HepG2 (cell line): ENCODE measurements around the gene PCDHGA12. TPM values are rescaled to one million over a fixed set of nuclear protein-coding genes. Genes with fewer than 3 reads are reported as not detected.

Experiments used
- FIP1L1 ChIP-seq: fragments of 200-400 bp; formaldehyde crosslinking; IDR thresholded peaks from 2 replicates; pipeline ENCODE4 v1.6.1; 2018; ENCODE audit warnings: low read depth, mild to moderate bottlenecking, low read length, moderate library complexity, borderline replicate concordance; ENCODE audit not compliant: insufficient read depth
- GFI1 ChIP-seq: sonication (generic); formaldehyde crosslinking; IDR thresholded peaks from 2 replicates; pipeline ENCODE4 v1.5.0; 2020; ENCODE audit warnings: missing genetic modification reagents, mild to moderate bottlenecking, borderline replicate concordance
- GTF2F1 ChIP-seq: fragments of 150-350 bp; IDR thresholded peaks from 2 replicates; pipeline ENCODE4 v1.6.1; 2014; ENCODE audit warnings: low read length
- RFX5 ChIP-seq: IDR thresholded peaks from 2 replicates; pipeline ENCODE4 v1.6.1; 2011; ENCODE audit warnings: low read depth, low read length, improper control_type of control experiment
- ZBTB21 ChIP-seq: sonication (generic); formaldehyde crosslinking; IDR thresholded peaks from 2 replicates; pipeline ENCODE4 v1.4.0; 2020; ENCODE audit warnings: missing genetic modification reagents
- polyA plus RNA-seq, 8 experiments: library from polyadenylated mRNA; depleted of rRNA in 3 of 8; stranded (reverse) in 7 of 8; unstranded in 1 of 8; fragments of >200 nt; fragmentation: Illumina TruSeq in 4 of 8; extraction: Trizol in 4 of 8; gene quantifications; 2 replicates each; pipeline versions ENCODE4 v1.2.1 to v1.2.3, GENCODE V29; 2011 to 2016; ENCODE audit warnings: low read depth in 4 of 8, missing spikeins in 1 of 8, mixed read lengths in 1 of 8; ENCODE audit not compliant: insufficient read depth in 1 of 8
- total RNA-seq, 5 experiments: library from RNA; depleted of rRNA; stranded (reverse); fragments of >200 nt; fragmentation: Illumina TruSeq; extraction: Trizol; gene quantifications; 2 replicates each; pipeline ENCODE4 v1.2.3, GENCODE V29; 2016; ENCODE audit warnings: low read depth in 1 of 5
- TF ChIP-seq, protein P1 (sequence below): sonication (generic); formaldehyde crosslinking; IDR thresholded peaks from 2 replicates; pipeline ENCODE4 v1.8.1; 2022; ENCODE audit warnings: mild to moderate bottlenecking, missing genetic modification reagents

PCDHGA12 gene
- total and polyA plus RNA-seq, 2 of the 13 experiments (the other 11 are each of a cell fraction or from before 2014, with no cell fraction given), result 0.07 to 0.13 TPM

GRCh38 chr5:141479776-141480175, 49.5 kb downstream of the PCDHGA12 start (continued):
- TF ChIP-seq, protein P1, sequence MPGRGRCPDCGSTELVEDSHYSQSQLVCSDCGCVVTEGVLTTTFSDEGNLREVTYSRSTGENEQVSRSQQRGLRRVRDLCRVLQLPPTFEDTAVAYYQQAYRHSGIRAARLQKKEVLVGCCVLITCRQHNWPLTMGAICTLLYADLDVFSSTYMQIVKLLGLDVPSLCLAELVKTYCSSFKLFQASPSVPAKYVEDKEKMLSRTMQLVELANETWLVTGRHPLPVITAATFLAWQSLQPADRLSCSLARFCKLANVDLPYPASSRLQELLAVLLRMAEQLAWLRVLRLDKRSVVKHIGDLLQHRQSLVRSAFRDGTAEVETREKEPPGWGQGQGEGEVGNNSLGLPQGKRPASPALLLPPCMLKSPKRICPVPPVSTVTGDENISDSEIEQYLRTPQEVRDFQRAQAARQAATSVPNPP, result no peak
- TF ChIP-seq ZBTB21 (CRISPR knock-in tag), result no peak
- TF ChIP-seq FIP1L1, result no peak
- no peak for TF ChIP-seq GFI1 (CRISPR knock-in tag)
- no peak for TF ChIP-seq RFX5
- TF ChIP-seq GTF2F1, result no peak
- TF ChIP-seq, all 625 proteins: peak for 0

Other genes with a start within 250 kb of the PCDHGA12 start
Only the 30 nearest of the 35 such genes appear.
- 0.52 and 0.80 TPM in 2 replicates for gene PCDHB13, start 216.6 kb upstream of the PCDHGA12 start, total RNA-seq (2016; rRNA removed; fragmentation: Illumina TruSeq; extraction: Trizol)
- gene PCDHB13, start 216.6 kb upstream of the PCDHGA12 start, polyA plus RNA-seq (2011; rRNA removed), result 0.57 and 0.63 TPM in 2 replicates
- 0.32 and 0.40 TPM in 2 replicates for gene PCDHB14, start 207.2 kb upstream of the PCDHGA12 start, total RNA-seq (2016; rRNA removed; fragmentation: Illumina TruSeq; extraction: Trizol)
- 0.37 and 0.73 TPM in 2 replicates for gene PCDHB14, start 207.2 kb upstream of the PCDHGA12 start, polyA plus RNA-seq (2011; rRNA removed)
- gene PCDHB15, start 185.1 kb upstream of the PCDHGA12 start, total RNA-seq (2016; rRNA removed; fragmentation: Illumina TruSeq; extraction: Trizol), result 0.22 and 0.27 TPM in 2 replicates
- 0.26 and 0.48 TPM in 2 replicates for gene PCDHB15, start 185.1 kb upstream of the PCDHGA12 start, polyA plus RNA-seq (2011; rRNA removed)
- 0.13 TPM in 1 of 2 replicates, not detected in the other for gene SLC25A2, start 126.5 kb upstream of the PCDHGA12 start, total RNA-seq (2016; rRNA removed; fragmentation: Illumina TruSeq; extraction: Trizol)
- gene SLC25A2, start 126.5 kb upstream of the PCDHGA12 start, polyA plus RNA-seq (2011; rRNA removed), result not detected in 2 replicates
- gene TAF7, start 109.7 kb upstream of the PCDHGA12 start, total RNA-seq (2016; rRNA removed; fragmentation: Illumina TruSeq; extraction: Trizol), result 61.5 and 96.6 TPM in 2 replicates
- gene TAF7, start 109.7 kb upstream of the PCDHGA12 start, polyA plus RNA-seq (2011; rRNA removed), result 36.5 and 41.6 TPM in 2 replicates
- gene PCDHGA1, start 100.0 kb upstream of the PCDHGA12 start, total RNA-seq (2016; rRNA removed; fragmentation: Illumina TruSeq; extraction: Trizol), result 0.04 and 0.31 TPM in 2 replicates
- 0.40 TPM in 2 replicates for gene PCDHGA1, start 100.0 kb upstream of the PCDHGA12 start, polyA plus RNA-seq (2011; rRNA removed)
- 0.04 TPM in 1 of 2 replicates, not detected in the other for gene PCDHGA2, start 91.7 kb upstream of the PCDHGA12 start, total RNA-seq (2016; rRNA removed; fragmentation: Illumina TruSeq; extraction: Trizol)
- gene PCDHGA2, start 91.7 kb upstream of the PCDHGA12 start, polyA plus RNA-seq (2011; rRNA removed), result 0.09 and 0.11 TPM in 2 replicates
- gene PCDHGA3, start 86.7 kb upstream of the PCDHGA12 start, total RNA-seq (2016; rRNA removed; fragmentation: Illumina TruSeq; extraction: Trizol), result not detected in 2 replicates
- gene PCDHGA3, start 86.7 kb upstream of the PCDHGA12 start, polyA plus RNA-seq (2011; rRNA removed), result 0.03 and 0.05 TPM in 2 replicates
- 0.95 and 2.6 TPM in 2 replicates for gene PCDHGB1, start 80.4 kb upstream of the PCDHGA12 start, total RNA-seq (2016; rRNA removed; fragmentation: Illumina TruSeq; extraction: Trizol)
- gene PCDHGB1, start 80.4 kb upstream of the PCDHGA12 start, polyA plus RNA-seq (2011; rRNA removed), result 0.95 and 1.0 TPM in 2 replicates
- 0.15 and 0.58 TPM in 2 replicates for gene PCDHGA4, start 75.5 kb upstream of the PCDHGA12 start, total RNA-seq (2016; rRNA removed; fragmentation: Illumina TruSeq; extraction: Trizol)
- gene PCDHGA4, start 75.5 kb upstream of the PCDHGA12 start, polyA plus RNA-seq (2011; rRNA removed), result 0.39 and 0.49 TPM in 2 replicates
- 0.64 and 0.77 TPM in 2 replicates for gene PCDHGB2, start 70.5 kb upstream of the PCDHGA12 start, total RNA-seq (2016; rRNA removed; fragmentation: Illumina TruSeq; extraction: Trizol)
- 0.80 and 0.82 TPM in 2 replicates for gene PCDHGB2, start 70.5 kb upstream of the PCDHGA12 start, polyA plus RNA-seq (2011; rRNA removed)
- gene PCDHGA5, start 66.3 kb upstream of the PCDHGA12 start, total RNA-seq (2016; rRNA removed; fragmentation: Illumina TruSeq; extraction: Trizol), result 0.11 and 0.27 TPM in 2 replicates
- 0.32 and 0.40 TPM in 2 replicates for gene PCDHGA5, start 66.3 kb upstream of the PCDHGA12 start, polyA plus RNA-seq (2011; rRNA removed)
- gene PCDHGB3, start 60.3 kb upstream of the PCDHGA12 start, total RNA-seq (2016; rRNA removed; fragmentation: Illumina TruSeq; extraction: Trizol), result 0.13 and 0.40 TPM in 2 replicates
- 0.44 and 0.67 TPM in 2 replicates for gene PCDHGB3, start 60.3 kb upstream of the PCDHGA12 start, polyA plus RNA-seq (2011; rRNA removed)
- gene PCDHGA6, start 56.6 kb upstream of the PCDHGA12 start, total RNA-seq (2016; rRNA removed; fragmentation: Illumina TruSeq; extraction: Trizol), result 0.13 and 0.33 TPM in 2 replicates
- 0.51 and 0.54 TPM in 2 replicates for gene PCDHGA6, start 56.6 kb upstream of the PCDHGA12 start, polyA plus RNA-seq (2011; rRNA removed)
- 0.17 and 0.31 TPM in 2 replicates for gene PCDHGA7, start 47.8 kb upstream of the PCDHGA12 start, total RNA-seq (2016; rRNA removed; fragmentation: Illumina TruSeq; extraction: Trizol)
- gene PCDHGA7, start 47.8 kb upstream of the PCDHGA12 start, polyA plus RNA-seq (2011; rRNA removed), result 0.11 and 0.13 TPM in 2 replicates
- gene PCDHGB4, start 42.8 kb upstream of the PCDHGA12 start, total RNA-seq (2016; rRNA removed; fragmentation: Illumina TruSeq; extraction: Trizol), result 1.7 and 3.3 TPM in 2 replicates
- gene PCDHGB4, start 42.8 kb upstream of the PCDHGA12 start, polyA plus RNA-seq (2011; rRNA removed), result 1.7 and 2.1 TPM in 2 replicates
- gene PCDHGA8, start 37.9 kb upstream of the PCDHGA12 start, total RNA-seq (2016; rRNA removed; fragmentation: Illumina TruSeq; extraction: Trizol), result 0.08 and 0.29 TPM in 2 replicates
- 0.04 and 0.05 TPM in 2 replicates for gene PCDHGA8, start 37.9 kb upstream of the PCDHGA12 start, polyA plus RNA-seq (2011; rRNA removed)
- gene PCDHGB5, start 32.6 kb upstream of the PCDHGA12 start, total RNA-seq (2016; rRNA removed; fragmentation: Illumina TruSeq; extraction: Trizol), result 0.44 TPM in 1 of 2 replicates, not detected in the other
- 0.08 and 0.13 TPM in 2 replicates for gene PCDHGB5, start 32.6 kb upstream of the PCDHGA12 start, polyA plus RNA-seq (2011; rRNA removed)
- 0.38 TPM in 1 of 2 replicates, not detected in the other for gene PCDHGA9, start 27.7 kb upstream of the PCDHGA12 start, total RNA-seq (2016; rRNA removed; fragmentation: Illumina TruSeq; extraction: Trizol)
- gene PCDHGA9, start 27.7 kb upstream of the PCDHGA12 start, polyA plus RNA-seq (2011; rRNA removed), result 0.04 and 0.09 TPM in 2 replicates
- 0.20 TPM in 1 of 2 replicates, not detected in the other for gene PCDHGB6, start 22.5 kb upstream of the PCDHGA12 start, total RNA-seq (2016; rRNA removed; fragmentation: Illumina TruSeq; extraction: Trizol)
- 0.01 and 0.12 TPM in 2 replicates for gene PCDHGB6, start 22.5 kb upstream of the PCDHGA12 start, polyA plus RNA-seq (2011; rRNA removed)
- gene PCDHGA10, start 17.5 kb upstream of the PCDHGA12 start, total RNA-seq (2016; rRNA removed; fragmentation: Illumina TruSeq; extraction: Trizol), result 0.06 and 0.18 TPM in 2 replicates
- 0.04 TPM in 2 replicates for gene PCDHGA10, start 17.5 kb upstream of the PCDHGA12 start, polyA plus RNA-seq (2011; rRNA removed)
- 0.07 and 0.18 TPM in 2 replicates for gene PCDHGB7, start 12.8 kb upstream of the PCDHGA12 start, total RNA-seq (2016; rRNA removed; fragmentation: Illumina TruSeq; extraction: Trizol)
- 0.08 and 0.10 TPM in 2 replicates for gene PCDHGB7, start 12.8 kb upstream of the PCDHGA12 start, polyA plus RNA-seq (2011; rRNA removed)
- 0.24 TPM in 1 of 2 replicates, not detected in the other for gene PCDHGA11, start 9.5 kb upstream of the PCDHGA12 start, total RNA-seq (2016; rRNA removed; fragmentation: Illumina TruSeq; extraction: Trizol)
- gene PCDHGA11, start 9.5 kb upstream of the PCDHGA12 start, polyA plus RNA-seq (2011; rRNA removed), result 0.04 and 0.05 TPM in 2 replicates
- gene PCDHGC3, start 45.5 kb downstream of the PCDHGA12 start, total RNA-seq (2016; rRNA removed; fragmentation: Illumina TruSeq; extraction: Trizol), result 0.20 and 0.21 TPM in 2 replicates
- 0.20 and 0.30 TPM in 2 replicates for gene PCDHGC3, start 45.5 kb downstream of the PCDHGA12 start, polyA plus RNA-seq (2011; rRNA removed)
- gene PCDHGC4, start 54.5 kb downstream of the PCDHGA12 start, total RNA-seq (2016; rRNA removed; fragmentation: Illumina TruSeq; extraction: Trizol), result 0.07 TPM in 1 of 2 replicates, not detected in the other
- gene PCDHGC4, start 54.5 kb downstream of the PCDHGA12 start, polyA plus RNA-seq (2011; rRNA removed), result 0.10 TPM in 1 of 2 replicates, not detected in the other
- not detected in 2 replicates for gene PCDHGC5, start 58.6 kb downstream of the PCDHGA12 start, total RNA-seq (2016; rRNA removed; fragmentation: Illumina TruSeq; extraction: Trizol)
- gene PCDHGC5, start 58.6 kb downstream of the PCDHGA12 start, polyA plus RNA-seq (2011; rRNA removed), result 0.03 TPM in 1 of 2 replicates, not detected in the other
- 28.5 and 33.9 TPM in 2 replicates for gene DIAPH1, start 188.5 kb downstream of the PCDHGA12 start, total RNA-seq (2016; rRNA removed; fragmentation: Illumina TruSeq; extraction: Trizol)
- 25.1 and 33.2 TPM in 2 replicates for gene DIAPH1, start 188.5 kb downstream of the PCDHGA12 start, polyA plus RNA-seq (2011; rRNA removed)
- gene HDAC3, start 206.3 kb downstream of the PCDHGA12 start, total RNA-seq (2016; rRNA removed; fragmentation: Illumina TruSeq; extraction: Trizol), result 83.9 and 84.0 TPM in 2 replicates
- gene HDAC3, start 206.3 kb downstream of the PCDHGA12 start, polyA plus RNA-seq (2011; rRNA removed), result 90.0 and 94.1 TPM in 2 replicates
- 5.2 and 8.3 TPM in 2 replicates for gene RELL2, start 206.5 kb downstream of the PCDHGA12 start, total RNA-seq (2016; rRNA removed; fragmentation: Illumina TruSeq; extraction: Trizol)
- gene RELL2, start 206.5 kb downstream of the PCDHGA12 start, polyA plus RNA-seq (2011; rRNA removed), result 6.4 and 9.9 TPM in 2 replicates
- 3.6 and 5.5 TPM in 2 replicates for gene FCHSD1, start 220.9 kb downstream of the PCDHGA12 start, total RNA-seq (2016; rRNA removed; fragmentation: Illumina TruSeq; extraction: Trizol)
- 15.4 and 20.7 TPM in 2 replicates for gene FCHSD1, start 220.9 kb downstream of the PCDHGA12 start, polyA plus RNA-seq (2011; rRNA removed)